ENCODE measurements around the gene BPIFB3. TPM values are rescaled to one million over a fixed set of nuclear protein-coding genes. Genes with fewer than 3 reads are reported as not detected.
"Not testable (repeated sequence)": the region's sequence is repeated elsewhere in the genome, so short reads cannot be mapped to it uniquely, and the experiment has no call there.

BPIFB3 gene
- total RNA-seq, 2 experiments from 2014 or later: not detected

- no peak overlapping the region for H3K27ac Mint-ChIP-seq
- H3K4me1 Mint-ChIP-seq: no peaks in the 10 kb centered on the region
- CTCF ChIA-PET: no interaction called here
- H3K27me3 Mint-ChIP-seq: no peaks in the 10 kb centered on the region
- POLR2A ChIA-PET: no interaction called here
- no peak overlapping the region for H3K4me3 Mint-ChIP-seq
- H3K36me3 Mint-ChIP-seq (ENCODE audit: low read depth): no peaks in the 10 kb centered on the region
- H3K9me3 Mint-ChIP-seq: no peaks in the 10 kb centered on the region
- DNase-seq: no peak
Observed at GRCh38 chr20:33081411-33082154, 27.9 kb downstream of the BPIFB3 start.

DNA sequence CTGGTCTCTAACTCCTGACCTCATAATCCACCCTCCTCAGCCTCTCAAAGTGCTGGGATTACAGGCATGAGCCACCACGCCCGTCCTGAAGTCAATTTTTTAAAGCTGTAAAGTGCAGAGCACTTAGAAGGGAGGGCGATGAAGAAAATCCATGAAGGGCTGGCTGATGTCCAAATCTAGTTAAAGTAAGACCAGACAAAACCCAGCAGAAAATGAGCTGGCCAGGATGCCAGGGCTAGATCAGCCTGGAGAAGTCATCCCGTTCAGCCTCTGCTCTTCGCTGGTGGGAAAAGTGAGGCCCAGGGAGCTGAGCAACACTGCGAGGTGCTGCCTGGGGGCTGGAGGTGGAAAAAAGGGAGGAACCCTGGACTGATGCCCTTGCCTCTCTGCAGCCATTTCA, 28.8 kb downstream of the BPIFB3 start:
- ChIA-PET POLR2A (no interaction called here), CTCF (interaction anchor here (0.7 kb wide), 1 partner anchor 438 kb away, joined by 3 read pairs; no protein-coding TSS in a partner anchor)
- Mint-ChIP-seq H3K27ac (no peak overlapping the region), H3K9me3 (no peaks in the 10 kb centered on the region), H3K4me1 (no peaks in the 10 kb centered on the region), H3K36me3 (ENCODE audit: low read depth) (no peaks in the 10 kb centered on the region), H3K27me3 (no peaks in the 10 kb centered on the region), H3K4me3 (no peak overlapping the region)
- no peak for DNase-seq

- Mint-ChIP-seq H3K36me3 (ENCODE audit: low read depth) (no peaks in the 10 kb centered on the region), H3K4me3 (no peak overlapping the region), H3K9me3 (no peaks in the 10 kb centered on the region), H3K27ac (no peak overlapping the region), H3K4me1 (no peaks in the 10 kb centered on the region), H3K27me3 (no peaks in the 10 kb centered on the region)
- DNase-seq: no peak
- POLR2A ChIA-PET: interaction anchor here (0.6 kb wide), 1 partner anchor 202 kb away, joined by 3 read pairs; no protein-coding TSS in a partner anchor
- CTCF ChIA-PET: interaction anchor here (0.8 to 1.0 kb wide), 2 partner anchors 10 to 182 kb away, joined by 3 read pairs; no protein-coding TSS in a partner anchor
Observed at GRCh38 chr20:33083544-33084340, 30.0 kb downstream of the BPIFB3 start.

DNA sequence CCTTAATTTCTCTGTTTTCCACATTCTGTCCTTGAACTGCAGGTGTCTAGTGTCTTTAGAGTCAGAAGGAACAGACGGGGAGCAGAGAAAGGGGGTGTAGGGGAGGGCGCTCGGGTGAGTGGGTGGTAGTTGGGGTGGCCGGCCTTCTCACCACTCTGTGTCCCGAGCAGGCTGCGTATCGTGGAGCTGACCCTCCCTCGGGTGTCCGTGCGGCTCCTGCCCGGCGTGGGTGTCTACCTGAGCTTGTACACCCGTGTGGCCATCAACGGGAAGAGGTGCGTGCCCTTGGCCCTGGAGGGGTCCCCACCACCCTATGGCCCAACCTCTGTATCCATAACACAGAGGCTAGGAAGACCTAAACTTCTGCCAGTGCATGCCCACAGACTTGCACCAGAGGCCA, 31.0 kb downstream of the BPIFB3 start:
- Mint-ChIP-seq H3K4me3 (no peak overlapping the region), H3K27ac (no peak overlapping the region), H3K4me1 (no peaks in the 10 kb centered on the region), H3K9me3 (no peaks in the 10 kb centered on the region), H3K27me3 (no peaks in the 10 kb centered on the region), H3K36me3 (ENCODE audit: low read depth) (no peaks in the 10 kb centered on the region)
- DNase-seq: no peak
- ChIA-PET POLR2A (no interaction called here), CTCF (interaction anchor here (0.8 to 1.1 kb wide), 3 partner anchors 11 to 183 kb away, joined by 3 read pairs; no protein-coding TSS in a partner anchor)

DNA sequence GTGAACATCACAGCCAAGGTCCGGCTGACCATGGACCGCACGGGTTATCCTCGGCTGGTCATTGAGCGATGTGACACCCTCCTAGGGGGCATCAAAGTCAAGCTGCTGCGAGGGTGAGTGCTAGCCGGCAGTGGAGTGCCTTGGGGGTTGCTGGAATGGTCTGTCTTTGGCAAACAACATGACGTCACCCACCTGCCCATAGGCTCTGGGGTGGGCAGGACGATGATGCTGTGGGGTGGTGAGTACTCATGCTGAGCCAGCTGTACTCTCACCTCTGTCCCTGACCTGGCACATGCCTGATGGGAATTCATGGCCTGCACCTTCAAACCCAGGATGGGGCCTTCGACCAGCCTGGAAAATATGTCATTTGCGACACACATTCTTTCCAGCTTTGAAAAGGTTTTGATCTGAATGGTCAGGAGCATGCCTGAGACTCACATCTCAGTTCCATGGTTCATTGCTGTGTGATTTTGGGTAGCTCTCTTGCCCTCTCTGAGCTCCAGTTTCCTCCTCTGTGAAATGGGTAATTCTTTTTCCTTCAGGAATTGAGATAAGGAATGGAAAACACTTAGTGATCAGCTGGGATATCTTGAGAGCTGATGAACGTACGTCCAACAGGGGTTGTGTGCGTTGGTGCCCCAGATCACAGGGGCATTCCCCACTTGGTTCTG, 32.5 kb downstream of the BPIFB3 start:
- H3K27ac Mint-ChIP-seq: no peak overlapping the region
- H3K27me3 Mint-ChIP-seq: no peaks in the 10 kb centered on the region
- H3K9me3 Mint-ChIP-seq: no peaks in the 10 kb centered on the region
- no peak for DNase-seq
- no peaks in the 10 kb centered on the region for H3K36me3 Mint-ChIP-seq (ENCODE audit: low read depth)
- H3K4me3 Mint-ChIP-seq: no peak overlapping the region
- POLR2A ChIA-PET: no interaction called here
- CTCF ChIA-PET: interaction anchor here (1.2 kb wide), 1 partner anchor 10 kb away, joined by 3 read pairs; no protein-coding TSS in a partner anchor
- no peaks in the 10 kb centered on the region for H3K4me1 Mint-ChIP-seq

GRCh38 chr20:33091147-33091546, 37.4 kb downstream of the BPIFB3 start:
- H3K9me3 Mint-ChIP-seq: no peaks in the 10 kb centered on the region
- no peak overlapping the region for H3K27ac Mint-ChIP-seq
- H3K27me3 Mint-ChIP-seq: no peaks in the 10 kb centered on the region
- H3K4me3 Mint-ChIP-seq: no peak overlapping the region
- ChIA-PET POLR2A (no interaction called here), CTCF (no interaction called here)
- no peaks in the 10 kb centered on the region for H3K36me3 Mint-ChIP-seq (ENCODE audit: low read depth)
- H3K4me1 Mint-ChIP-seq: no peaks in the 10 kb centered on the region
- DNase-seq: no peak

DNA sequence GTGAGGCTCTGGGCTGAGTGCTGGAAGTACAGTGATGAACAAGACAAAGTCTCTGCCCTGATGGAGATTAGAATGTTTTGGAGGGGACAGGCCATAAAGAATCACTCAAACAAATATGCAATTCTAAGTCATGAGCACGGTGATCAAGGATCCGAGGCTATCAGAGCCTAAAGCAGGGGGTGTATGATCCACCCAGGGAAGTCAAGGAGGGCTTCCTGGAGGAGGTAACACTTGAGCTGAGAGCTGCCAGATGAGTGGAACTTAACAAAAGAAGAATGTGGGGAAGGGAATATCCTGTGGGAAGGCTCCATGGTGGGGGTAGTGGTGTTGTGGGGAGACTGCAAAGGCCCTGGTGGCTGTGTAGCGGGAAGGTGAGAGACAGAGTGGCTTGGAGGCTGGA, 38.0 kb downstream of the BPIFB3 start:
- ChIA-PET POLR2A (no interaction called here), CTCF (no interaction called here)
- Mint-ChIP-seq H3K27me3 (no peaks in the 10 kb centered on the region), H3K27ac (no peak overlapping the region), H3K36me3 (ENCODE audit: low read depth) (no peaks in the 10 kb centered on the region), H3K9me3 (no peaks in the 10 kb centered on the region), H3K4me1 (no peaks in the 10 kb centered on the region), H3K4me3 (no peak overlapping the region)
- no peak for DNase-seq

DNA sequence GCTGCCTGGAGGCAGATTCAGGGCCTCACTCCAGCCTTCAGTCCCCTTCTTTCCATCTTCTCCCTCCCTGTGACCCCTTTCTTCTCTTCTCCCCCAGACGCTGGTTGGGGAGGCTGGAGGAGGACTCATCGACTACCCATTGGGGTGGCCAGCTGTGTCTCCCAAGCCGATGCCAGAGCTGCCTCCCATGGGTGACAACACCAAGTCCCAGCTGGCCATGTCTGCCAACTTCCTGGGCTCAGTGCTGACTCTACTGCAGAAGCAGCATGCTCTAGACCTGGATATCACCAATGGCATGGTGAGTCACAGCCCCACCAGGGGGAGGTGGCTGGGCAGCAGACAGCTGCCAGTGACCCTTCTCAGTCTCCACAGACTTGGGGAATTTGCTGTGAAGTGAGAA, 38.7 kb downstream of the BPIFB3 start:
- POLR2A ChIA-PET: no interaction called here
- Mint-ChIP-seq H3K27ac (no peak overlapping the region), H3K4me1 (no peaks in the 10 kb centered on the region), H3K4me3 (no peak overlapping the region), H3K36me3 (ENCODE audit: low read depth) (no peaks in the 10 kb centered on the region), H3K9me3 (no peaks in the 10 kb centered on the region), H3K27me3 (no peaks in the 10 kb centered on the region)
- CTCF ChIA-PET: no interaction called here
- no peak for DNase-seq

DNA sequence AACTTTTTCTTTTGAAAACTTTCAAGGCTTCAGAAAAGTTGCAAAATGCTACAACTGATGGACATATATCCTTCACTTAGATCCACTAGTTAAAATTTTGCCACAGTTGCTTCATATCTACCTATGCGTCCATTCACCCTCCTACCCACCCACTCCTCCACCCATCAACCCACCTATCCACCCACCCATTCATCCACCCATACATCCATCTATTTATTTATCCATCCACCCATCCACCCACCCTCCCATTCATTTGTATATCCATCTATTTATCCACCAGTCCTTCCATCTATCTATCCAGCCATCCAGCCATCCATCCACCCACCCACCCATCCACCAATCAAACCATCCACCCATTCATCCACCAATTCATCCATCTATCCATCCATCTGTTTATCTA, 39.4 kb downstream of the BPIFB3 start:
- H3K27ac Mint-ChIP-seq: no peak overlapping the region
- no peak for DNase-seq
- H3K9me3 Mint-ChIP-seq: no peaks in the 10 kb centered on the region
- ChIA-PET CTCF (no interaction called here), POLR2A (no interaction called here)
- no peaks in the 10 kb centered on the region for H3K36me3 Mint-ChIP-seq (ENCODE audit: low read depth)
- H3K4me1 Mint-ChIP-seq: no peaks in the 10 kb centered on the region
- H3K4me3 Mint-ChIP-seq: no peak overlapping the region
- no peaks in the 10 kb centered on the region for H3K27me3 Mint-ChIP-seq

DNA sequence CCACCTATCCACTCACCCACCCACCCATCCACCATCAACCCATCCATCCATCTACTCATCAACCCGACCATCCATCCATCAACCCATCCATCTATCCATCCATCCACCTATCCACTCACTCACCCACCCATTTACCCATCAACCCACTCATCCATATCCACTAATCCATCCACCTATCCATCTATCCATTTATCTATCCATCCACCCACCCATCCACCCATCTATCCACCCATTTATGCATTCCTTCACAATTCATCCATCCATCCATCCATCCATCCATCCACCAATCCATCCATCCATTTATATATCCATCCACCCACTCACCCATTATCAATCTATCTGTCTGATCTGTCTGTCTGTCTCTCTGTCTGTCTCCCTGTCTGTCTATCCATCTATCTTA, 39.9 kb downstream of the BPIFB3 start:
- Mint-ChIP-seq H3K4me1 (no peaks in the 10 kb centered on the region), H3K27ac (no peak overlapping the region), H3K27me3 (no peaks in the 10 kb centered on the region), H3K36me3 (ENCODE audit: low read depth) (no peaks in the 10 kb centered on the region), H3K4me3 (no peak overlapping the region), H3K9me3 (no peaks in the 10 kb centered on the region)
- ChIA-PET POLR2A (no interaction called here), CTCF (no interaction called here)
- DNase-seq: no peak

GRCh38 chr20:33095249-33095648, 41.5 kb downstream of the BPIFB3 start:
- POLR2A ChIA-PET: no interaction called here
- no peak for DNase-seq
- Mint-ChIP-seq H3K4me1 (no peaks in the 10 kb centered on the region), H3K4me3 (no peak overlapping the region), H3K27ac (no peak overlapping the region), H3K36me3 (ENCODE audit: low read depth) (no peaks in the 10 kb centered on the region), H3K27me3 (no peaks in the 10 kb centered on the region), H3K9me3 (no peaks in the 10 kb centered on the region)
- CTCF ChIA-PET: interaction anchor here (1.9 kb wide), 1 partner anchor 194 kb away, joined by 8 read pairs; no protein-coding TSS in a partner anchor

DNA sequence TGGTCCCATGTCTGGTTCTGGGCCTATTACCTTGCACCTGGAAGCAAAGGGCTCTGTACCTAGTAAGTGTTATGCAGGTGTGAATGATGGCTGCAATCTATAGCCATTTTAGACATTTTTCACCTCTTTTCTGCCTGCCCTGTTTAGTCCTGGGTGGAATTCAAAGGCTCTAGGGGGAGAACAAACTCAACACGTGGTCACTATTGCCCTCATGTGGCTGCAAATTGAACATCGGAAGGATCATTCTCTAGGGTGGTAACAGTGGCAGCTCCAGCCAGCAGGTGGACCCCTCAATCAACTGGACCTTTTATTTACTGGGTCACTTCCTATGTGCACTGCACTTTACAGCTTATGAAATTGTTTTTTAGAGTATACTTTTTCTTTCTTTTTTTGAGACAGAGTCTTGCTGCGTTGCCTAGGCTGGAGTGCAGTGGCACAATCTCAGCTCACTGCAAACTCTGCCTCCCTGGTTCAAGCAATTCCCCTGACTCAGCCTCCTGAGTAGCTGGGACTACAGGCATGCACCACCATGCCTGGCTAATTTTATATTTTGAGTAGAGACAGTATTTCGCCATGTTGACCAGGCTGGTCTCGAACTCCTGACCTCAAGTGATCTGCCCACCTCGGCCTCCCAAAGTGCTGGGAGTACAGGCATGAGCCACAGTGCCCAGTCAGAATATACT, 42.3 kb downstream of the BPIFB3 start:
- H3K36me3 Mint-ChIP-seq (ENCODE audit: low read depth); H3K27ac Mint-ChIP-seq; H3K4me3 Mint-ChIP-seq; H3K27me3 Mint-ChIP-seq; POLR2A ChIA-PET; H3K9me3 Mint-ChIP-seq; H3K4me1 Mint-ChIP-seq: not testable (repeated sequence)
- DNase-seq: peak; percentile 59
- CTCF ChIA-PET: interaction anchor here (0.8 to 1.9 kb wide), 7 partner anchors 9 to 317 kb away, joined by 3 to 8 read pairs (median 3); no protein-coding TSS in a partner anchor
